NCI-H2171 (cell line): ENCODE data around the gene TOP2B.

Experiments used
- DNase-seq: peaks from one replicate; lab custom pipeline; 2025; lab: John Stamatoyannopoulos, UW

The TOP2B gene

DNA sequence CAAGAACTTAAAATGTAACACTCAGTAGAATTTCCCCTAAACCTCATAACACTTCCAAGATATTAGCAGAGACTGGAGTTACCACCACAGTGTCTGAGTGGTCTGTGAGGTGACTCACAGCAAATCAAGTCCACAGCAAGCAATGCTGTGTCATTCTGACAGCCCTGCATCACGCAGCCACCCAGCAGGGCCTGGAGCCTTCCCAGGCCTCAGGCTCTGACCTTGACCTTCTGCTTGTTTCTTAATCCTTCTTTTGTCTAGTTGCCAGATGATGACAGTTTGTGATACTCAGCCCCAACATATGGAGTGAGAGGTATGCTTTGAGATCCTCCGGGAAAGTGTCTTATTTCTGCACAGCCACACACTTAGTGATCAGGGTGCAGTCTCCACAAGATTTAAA, 82.5 kb downstream of the TOP2B start:
- DNase-seq: no peak

DNA sequence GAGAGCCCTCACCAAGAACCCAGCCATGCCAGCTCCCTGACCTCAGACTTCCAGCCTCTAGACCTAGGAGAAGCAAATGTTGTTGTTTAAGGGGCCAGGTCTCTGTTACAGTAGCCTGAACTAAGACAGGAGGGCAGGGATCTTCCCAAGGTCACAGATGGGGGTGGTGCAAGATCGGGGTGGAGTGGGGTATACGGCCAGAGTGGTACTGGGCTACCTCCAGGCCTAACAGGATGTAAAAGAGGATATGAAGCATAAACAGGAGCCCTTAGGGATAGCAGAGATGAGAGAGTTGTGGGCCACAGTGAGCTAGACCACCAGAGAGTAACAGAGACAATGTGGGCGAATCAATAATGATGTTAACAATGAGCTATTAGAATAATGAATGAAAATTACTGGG, 82.9 kb downstream of the TOP2B start:
- no peak for DNase-seq

DNA sequence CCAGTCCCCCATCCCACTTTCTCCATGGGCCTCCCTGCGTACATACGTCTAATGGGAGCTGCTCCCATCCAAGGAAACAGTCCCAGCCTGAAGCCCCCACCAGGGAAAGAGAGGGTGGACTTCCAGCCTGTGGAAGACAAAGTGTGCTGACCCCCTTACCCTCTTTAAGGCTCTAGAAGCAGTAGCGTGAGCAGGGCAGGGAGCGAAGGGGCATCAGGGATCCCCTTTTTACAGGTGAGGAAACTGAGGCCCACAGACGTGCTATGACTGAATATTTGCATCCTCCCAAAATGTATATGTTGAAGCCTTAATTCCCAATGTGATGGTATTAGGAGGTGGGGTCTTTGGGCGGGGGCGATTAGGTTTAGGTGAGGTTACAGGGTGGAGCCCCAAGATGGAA, 83.4 kb downstream of the TOP2B start:
- no peak for DNase-seq

DNA sequence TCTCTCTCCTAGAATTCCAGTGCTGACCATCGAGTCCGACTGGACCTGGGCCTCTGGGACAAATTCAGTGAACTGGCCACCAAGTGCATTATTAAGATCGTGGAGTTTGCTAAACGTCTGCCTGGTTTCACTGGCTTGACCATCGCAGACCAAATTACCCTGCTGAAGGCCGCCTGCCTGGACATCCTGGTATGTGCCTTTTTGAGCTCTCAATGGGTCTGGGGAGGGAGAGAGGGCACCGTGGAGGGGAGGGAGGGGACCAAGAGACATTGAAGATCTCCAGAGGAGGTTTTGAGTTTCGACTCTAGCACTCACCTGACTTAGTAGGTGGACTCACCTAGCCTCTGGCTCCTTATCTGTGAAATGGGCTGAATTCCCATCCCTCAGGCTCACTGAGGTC, 84.2 kb downstream of the TOP2B start:
- no peak for DNase-seq

DNA sequence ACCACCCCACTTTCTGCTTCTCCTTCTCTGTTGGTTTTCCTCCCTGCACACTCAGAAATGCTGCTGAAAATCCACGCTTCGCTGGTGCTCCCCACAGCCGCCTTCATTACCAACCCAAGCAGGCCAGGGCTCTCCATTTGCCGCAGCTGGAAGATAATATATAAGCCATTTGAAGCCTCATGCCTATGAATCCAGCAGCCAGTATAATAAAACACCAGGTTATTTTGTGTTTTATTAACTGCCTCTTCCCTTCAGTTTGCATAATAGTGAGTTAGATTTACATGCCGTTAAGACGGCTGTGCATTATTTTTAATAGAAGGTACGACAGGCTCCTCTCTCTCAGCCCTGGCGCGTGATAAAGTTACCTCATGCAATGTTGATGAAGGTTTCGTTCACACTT, 86.6 kb downstream of the TOP2B start:
- DNase-seq: no peak

DNA sequence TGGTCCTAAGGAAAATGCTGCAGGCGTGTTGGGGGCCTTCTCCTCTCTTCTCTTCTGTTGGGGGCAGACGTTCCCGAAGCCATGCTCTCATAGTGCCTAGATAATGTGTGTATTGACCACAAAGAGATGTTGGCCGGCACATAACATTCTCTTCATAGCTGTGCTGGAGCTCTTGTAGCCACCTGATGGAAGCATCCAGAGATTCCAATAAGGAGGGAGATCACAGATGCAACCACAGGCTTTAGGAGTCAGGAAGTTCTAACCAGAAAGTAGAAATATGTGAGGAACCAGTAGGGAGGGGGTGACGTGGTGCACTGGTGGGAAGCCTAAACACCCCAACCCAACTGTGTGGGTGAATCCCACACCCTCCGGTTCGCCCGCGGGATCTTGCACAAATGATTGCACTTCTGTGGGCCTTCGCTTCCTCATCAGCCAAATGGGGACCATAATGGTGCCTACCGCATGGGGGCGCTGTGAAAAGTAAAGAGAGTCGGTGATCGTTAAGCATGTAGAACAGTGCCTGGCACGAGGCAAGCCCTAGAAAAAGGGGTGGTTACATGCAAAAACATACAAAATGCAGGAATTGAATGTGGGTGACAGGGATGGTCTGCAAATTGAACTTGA, 87.8 kb downstream of the TOP2B start:
- DNase-seq: no peak

DNA sequence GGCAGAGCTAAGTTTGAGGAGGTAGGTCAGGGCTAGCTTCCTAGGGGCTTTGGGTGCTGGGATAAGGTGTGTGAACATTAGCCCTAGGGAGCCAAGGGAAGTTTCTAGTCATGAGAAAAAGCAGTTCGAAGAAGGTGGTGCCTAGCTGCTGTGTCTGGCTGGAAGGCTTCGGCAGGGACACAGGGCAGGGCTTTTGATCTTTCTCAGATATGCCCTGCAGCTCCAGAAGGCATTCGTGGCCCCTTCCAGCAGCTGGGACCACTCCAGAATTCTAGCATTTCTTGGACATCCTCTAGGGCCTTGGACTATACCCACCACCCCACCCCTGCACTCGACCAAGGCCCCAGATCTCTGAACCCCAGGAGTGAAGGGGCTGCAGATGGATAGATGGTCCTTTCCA, 88.6 kb downstream of the TOP2B start:
- DNase-seq: no peak

DNA sequence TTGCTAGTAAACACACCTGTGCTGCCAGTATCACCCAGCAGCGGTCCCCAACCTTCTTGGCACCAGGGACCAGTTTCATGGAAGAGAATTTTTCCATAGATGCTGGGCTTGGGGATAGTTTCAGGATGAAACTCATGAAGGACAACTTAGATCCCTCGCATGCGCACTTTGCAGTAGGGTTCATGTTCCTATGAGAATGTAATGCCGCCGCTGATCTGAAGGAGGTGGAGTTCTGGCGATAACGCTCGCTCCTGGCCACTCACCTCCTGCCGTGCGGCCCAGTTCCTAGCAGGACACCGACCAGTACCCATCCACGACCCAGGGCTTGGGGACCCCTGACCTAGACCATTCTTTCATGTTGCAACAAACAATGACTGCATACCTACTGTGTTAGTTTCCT, 89.7 kb downstream of the TOP2B start:
- no peak for DNase-seq

DNA sequence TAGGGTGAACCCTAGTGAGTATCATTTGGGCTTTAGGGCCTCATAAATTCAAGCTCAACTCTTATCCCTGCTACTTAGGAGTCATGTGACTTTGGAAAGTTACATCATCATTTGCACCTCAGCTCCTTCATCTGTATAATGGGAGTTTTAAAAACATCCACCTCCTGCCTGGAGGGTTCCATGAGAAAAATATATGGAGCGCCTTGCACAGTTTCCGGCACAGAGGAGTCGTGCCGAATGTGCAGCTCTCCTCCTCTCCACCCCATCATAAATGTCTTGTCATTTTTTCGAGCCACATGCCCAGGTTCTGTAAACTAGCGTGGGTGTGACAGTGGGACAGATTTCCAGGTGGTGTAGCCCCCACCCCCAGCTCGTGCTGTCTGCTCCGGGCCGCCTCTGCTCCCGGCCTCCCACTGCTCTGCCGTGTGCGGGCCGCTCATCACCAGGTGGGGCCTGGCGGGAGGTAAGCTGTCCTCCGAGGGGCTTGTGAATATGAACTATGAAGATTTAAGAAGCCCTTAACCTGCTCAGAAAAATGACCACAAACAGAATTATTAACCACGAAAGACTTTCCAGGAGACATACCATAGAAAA, 90.4 kb downstream of the TOP2B start:
- DNase-seq: no peak

DNA sequence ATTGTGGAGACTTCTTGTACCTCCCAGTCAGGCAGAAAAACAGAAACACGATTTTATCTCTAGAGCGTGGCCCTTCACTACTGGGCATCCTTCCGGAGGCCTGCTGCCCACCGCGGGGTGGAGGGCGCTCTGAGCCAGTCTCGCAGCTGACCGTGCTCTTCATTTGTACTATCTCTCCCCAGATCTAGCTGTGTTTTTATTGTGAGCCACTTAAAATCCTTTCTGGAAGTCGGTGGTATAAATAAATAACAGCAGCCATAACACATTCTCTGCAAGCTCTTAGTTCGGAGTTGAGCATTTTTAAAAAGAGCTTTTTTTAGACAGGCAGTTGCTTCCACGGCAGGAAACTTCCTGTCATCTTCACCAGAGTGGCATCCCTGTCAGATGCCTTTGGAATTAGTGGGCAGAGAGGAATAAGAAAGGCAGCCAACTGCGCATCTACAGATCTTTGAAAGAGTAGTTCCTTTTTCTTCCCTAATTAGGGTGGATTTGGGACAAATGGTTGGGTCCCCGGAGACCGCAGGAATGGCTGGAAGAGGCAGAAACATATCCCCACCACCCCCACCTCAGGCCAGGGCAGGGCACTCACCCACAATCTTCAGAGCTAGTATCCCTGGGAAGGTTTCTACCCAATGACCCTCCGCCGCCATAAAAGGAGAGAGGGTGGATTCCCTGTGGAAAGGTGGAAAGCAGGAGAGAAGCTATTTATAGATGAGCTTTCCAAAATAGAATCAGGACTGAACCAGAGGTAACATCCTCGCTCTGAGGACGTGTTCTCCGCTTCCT, 91.1 kb downstream of the TOP2B start:
- no peak for DNase-seq

DNA sequence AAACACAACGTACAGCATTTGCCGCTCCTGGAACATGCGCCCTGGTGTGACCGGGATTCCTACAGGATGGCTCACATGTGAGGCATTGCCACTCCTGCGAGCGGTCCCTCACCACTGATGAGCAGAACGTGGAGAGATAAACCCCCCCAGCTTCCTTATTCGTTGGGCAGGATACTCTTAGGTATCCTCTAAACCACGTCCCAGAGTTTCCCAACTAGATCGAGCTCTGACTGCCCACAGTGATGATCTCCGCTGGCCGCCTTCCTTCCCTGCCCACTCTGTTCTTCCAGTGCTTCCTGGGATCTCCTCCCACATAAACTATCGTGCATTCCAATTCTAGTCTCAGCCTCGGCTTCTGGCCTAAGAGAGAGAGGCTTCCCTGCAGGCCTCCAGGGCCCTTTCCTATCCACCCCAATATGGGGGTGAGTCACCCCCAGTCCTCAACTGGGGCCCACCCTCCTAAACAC, 91.8 kb downstream of the TOP2B start:
- no peak for DNase-seq

DNA sequence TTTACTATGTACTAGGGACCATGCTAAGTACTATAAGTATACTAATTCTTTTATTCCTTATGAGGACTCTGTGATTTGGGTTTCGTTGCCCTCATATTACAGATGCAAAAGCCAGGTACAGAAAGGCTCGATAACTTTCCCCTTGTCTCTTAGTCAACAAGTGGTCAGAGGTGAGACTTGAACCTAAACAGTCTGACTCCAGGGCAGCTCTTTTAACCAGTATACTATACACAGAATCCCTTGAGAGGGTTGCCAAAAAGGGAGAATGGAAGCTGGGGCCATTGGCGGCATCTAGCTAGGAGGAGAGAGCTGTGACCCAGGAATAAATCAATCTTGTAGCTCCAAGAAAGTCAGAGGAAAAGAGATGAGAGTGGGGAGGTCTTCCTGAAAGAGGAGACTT, 92.4 kb downstream of the TOP2B start:
- DNase-seq: no peak

DNA sequence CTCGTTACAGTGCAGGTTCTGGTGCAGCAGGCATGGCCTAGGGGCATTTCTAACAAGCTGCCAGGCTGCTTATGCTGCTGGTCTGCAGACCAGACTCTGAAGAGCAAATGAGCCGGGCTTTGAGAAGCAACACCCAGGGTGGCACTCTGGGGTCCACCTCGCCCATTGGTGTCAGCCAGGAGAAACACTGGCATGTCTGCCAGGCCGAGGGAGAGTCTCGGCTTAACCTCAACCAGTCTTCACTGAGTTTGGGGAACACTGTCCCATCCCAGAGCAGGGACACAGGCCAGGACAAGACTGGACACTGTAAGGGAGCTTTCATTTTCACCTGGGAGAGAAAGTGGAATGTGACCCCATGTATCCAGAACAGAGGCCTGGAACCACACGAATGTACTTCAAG, 93.4 kb downstream of the TOP2B start:
- DNase-seq: no peak

DNA sequence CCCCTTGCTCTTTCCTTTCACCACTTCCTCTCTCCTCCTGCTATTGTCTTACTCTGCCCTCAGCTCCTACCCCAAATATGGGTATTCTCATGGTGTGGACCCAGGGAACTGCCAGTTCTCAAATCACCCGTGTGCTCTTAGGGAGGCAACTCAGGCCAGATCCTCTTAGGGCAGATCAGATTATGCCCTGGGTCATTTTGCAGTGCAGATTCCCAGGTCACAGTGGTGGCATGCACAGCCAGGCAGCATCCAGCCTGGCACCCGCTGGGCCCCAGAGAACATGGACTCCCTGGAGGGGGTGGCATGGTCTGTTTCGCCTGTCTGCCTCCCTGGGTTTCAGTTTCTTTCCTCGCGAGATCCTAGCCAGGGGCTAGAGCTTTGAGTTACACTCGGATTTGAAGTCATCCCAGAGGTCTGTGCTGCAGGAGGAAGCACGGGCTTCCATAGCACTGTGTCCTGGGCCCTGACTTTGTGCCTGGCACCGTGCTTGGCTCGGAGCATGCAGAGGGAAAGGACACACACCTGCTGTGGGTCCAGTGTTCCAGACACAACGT, 96.1 kb downstream of the TOP2B start:
- no peak for DNase-seq

DNA sequence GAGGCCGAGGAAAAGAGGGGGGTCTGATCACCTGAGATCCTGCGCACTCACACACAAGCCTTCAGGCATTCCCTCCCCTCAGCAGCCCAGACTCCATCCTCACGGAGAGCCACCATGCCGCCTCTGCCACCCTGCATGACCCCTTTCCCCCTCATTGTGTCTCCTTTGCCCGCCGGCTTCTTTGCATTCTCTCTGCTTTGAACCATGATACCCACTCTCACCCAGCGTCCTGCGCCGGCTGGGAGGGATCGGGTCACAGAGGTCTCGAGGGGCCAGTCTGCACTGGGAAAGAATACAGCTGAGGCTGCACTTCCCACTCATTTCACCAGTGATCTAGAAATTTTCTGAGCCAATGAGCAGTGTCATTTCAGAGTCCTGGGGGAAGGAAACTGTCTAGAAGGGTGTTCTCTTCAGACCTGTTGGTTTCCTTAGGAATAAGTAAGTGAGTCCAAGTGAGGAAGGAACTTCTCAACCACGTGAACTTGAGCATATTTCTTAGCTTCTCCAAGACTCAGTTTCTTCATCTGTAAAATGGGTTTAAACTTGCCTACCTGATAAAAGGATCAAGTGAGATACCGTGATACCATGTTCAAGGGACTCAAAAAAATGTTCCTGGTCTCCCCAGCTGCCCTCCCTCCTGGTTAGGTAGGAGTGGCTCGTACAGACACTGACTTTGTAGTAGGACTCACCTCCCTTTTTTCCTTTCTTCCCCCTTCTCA, 96.7 kb downstream of the TOP2B start:
- DNase-seq: no peak

DNA sequence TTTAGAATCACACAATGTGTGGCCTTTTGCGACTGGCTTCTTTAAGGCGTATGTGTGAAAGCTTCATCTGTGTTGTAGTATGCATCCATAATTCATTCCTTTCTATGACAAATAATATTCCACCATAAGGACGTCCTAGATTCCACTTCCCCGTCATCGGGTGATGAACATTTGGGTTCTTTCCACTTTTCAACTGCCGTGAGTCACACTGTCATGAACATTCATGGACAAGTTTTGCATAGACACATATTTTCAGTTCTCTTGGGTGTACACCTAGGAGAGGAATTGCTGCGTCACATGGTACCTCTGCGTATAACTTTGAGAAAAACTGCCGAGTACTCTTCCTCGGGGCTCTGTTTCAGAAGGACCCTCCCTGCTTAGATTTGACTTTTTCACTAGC, 97.3 kb downstream of the TOP2B start:
- DNase-seq: no peak

DNA sequence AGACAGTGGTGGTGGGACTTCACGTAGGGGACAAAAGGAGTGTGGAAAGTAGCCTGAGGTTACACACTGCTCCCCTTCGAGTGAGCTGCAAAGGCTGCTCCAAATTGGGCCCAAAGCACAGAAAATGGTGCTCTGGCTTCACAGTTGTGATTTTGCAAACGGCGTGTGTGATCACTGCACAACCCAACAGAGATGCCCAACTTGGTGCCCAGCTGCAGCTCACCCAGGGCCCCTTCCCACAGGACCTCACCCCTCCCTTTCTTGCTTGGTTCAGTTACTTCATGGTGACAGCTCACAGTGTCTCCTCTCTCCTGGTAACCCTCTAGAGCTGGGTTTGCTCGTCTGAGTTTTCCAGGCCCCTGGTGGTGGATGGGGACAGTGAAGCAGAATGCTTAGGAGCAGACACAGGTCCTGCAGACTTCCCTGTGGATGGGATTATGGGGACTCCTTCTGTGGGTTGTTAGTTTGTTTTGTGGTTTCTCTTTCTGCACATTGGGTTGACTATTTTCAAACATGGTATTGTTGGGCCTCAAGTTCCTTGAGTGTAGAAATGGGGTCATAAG, 98.3 kb downstream of the TOP2B start:
- no peak for DNase-seq

DNA sequence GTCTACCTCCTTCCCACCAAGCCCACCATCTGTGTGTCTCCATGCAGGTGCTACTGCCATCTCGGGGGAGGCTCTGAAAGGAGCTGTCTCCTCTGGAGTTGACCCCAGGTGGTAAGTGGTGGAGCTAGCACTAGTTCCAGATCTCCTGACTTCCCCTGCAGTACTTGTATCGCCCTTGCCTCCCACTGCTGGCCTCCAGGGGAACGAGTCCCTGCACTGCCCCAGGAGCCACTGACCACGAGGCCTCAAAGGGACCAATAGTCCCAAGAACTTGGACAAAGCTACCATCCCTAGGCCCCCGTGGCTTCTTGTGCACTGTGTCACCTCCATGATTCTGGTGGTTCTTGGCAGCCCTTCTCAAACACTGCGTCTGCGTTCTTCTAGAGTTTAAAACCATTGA, 98.9 kb downstream of the TOP2B start:
- DNase-seq: no peak

DNA sequence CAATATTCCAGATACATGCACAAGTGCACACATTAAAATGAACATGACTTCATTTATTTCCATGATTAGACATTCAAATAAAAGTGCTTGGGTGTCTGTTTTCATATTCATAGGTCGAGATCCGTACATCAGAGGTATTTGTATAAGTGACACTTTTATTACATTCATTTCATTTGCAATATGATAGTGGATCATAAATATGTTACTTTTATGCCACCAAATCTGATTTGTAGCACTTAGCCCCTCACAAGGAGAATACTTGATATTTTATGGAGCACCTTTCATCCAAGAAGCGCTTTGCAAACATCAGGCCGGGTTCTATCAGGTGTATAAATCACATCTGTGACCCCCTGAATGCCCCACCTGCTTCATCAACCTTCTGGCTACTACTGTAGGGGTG, 100.6 kb downstream of the TOP2B start:
- DNase-seq: no peak

DNA sequence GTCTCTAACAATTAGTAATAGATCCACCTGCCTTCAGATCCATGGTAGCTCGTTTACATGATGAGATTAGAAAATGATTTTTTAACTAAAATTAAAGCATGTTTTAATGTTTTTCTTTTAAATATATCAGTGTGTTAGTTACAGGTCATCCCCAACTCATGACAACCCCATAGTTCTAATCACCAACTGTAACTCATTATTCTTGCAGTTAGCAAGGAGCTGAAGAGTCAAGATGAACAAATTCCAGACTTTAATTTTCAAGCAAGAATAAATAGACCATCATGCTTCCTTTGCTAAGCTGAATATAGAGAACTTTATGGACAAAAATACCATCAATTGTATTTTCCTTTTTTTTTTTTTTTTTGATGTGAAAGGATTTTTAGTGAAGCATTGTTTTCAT, 101.1 kb downstream of the TOP2B start:
- no peak for DNase-seq

DNA sequence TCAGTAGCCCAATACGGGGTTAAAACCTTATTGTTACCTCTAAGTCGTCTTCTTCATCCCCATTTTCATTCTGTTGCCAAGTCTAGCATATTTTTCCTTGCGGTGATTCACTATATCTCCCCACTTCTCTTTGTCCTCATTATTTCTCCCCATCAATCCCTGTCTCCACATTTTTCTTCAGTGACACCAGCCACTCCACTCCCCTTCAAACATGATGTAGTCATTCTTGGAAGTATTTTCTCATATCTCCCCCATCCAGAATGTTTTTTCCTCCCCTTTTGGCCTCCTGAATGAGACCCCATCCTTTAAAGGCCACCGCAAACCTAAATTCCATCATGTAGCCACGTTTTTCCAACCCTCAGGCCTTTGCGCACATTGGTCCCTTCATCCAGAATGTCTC, 105.9 kb downstream of the TOP2B start:
- DNase-seq: no peak

DNA sequence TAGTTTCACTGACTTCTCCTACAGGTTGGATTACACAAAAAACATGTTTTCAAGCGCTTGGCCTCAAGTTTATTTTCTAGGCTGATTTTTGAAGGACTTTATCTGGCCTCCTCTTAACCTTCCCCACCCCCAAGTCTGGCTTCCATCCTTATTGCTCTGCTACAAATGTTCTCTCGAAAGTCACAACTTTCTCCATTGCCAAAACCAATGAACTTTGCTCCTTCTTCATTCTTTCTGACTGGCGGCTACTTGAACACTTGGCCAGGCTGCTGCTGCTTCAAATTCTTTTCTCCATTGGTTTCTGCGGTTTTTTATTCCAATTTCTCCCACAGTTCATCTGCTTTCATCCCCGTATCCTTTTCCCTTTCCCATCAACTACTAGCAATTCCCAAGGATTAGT, 106.6 kb downstream of the TOP2B start:
- DNase-seq: no peak
